HEK293 (cell line): ENCODE data around the gene NAPB.

Experiments used
- ATF2 ChIP-seq: fragments of 450-650 bp; formaldehyde crosslinking; IDR thresholded peaks from 2 replicates; pipeline ENCODE4 v1.5.1; 2016; ENCODE audit warnings: missing biosample characterization, missing genetic modification characterization, low read depth
- BCL11B ChIP-seq: fragments of 450-650 bp; formaldehyde crosslinking; IDR thresholded peaks from 2 replicates; pipeline ENCODE4 v1.5.1; 2016; ENCODE audit warnings: low read depth, missing biosample characterization, missing genetic modification characterization
- GFI1B ChIP-seq: fragments of 450-650 bp; formaldehyde crosslinking; IDR thresholded peaks from 2 replicates; pipeline ENCODE4 v1.5.1; 2016; ENCODE audit warnings: missing biosample characterization, missing genetic modification characterization
- GLIS1 ChIP-seq: fragments of 450-650 bp; formaldehyde crosslinking; IDR thresholded peaks from 2 replicates; pipeline ENCODE4 v1.5.1; 2016; ENCODE audit warnings: missing biosample characterization, missing genetic modification characterization
- HOXD13 ChIP-seq: sonication (generic); formaldehyde crosslinking; IDR thresholded peaks from 2 replicates; pipeline ENCODE4 v1.8.0; 2022; ENCODE audit warnings: missing genetic modification reagents, borderline replicate concordance
- KLF1 ChIP-seq: fragments of 450-650 bp; formaldehyde crosslinking; IDR thresholded peaks from 2 replicates; pipeline ENCODE4 v1.5.1; 2016; ENCODE audit warnings: missing biosample characterization, missing genetic modification characterization
- KLF7 ChIP-seq: fragments of 450-650 bp; formaldehyde crosslinking; IDR thresholded peaks from 2 replicates; pipeline ENCODE4 v1.5.1; 2016; ENCODE audit warnings: missing biosample characterization, missing genetic modification characterization, borderline replicate concordance
- KLF8 ChIP-seq: fragments of 450-650 bp; formaldehyde crosslinking; IDR thresholded peaks from 2 replicates; pipeline ENCODE4 v1.5.1; 2016; ENCODE audit warnings: missing biosample characterization, missing genetic modification characterization
- REST ChIP-seq: fragments of 450-650 bp; formaldehyde crosslinking; IDR thresholded peaks from 2 replicates; pipeline ENCODE4 v1.5.1; 2016; ENCODE audit warnings: missing biosample characterization, missing genetic modification characterization
- SCRT2 ChIP-seq: fragments of 450-650 bp; formaldehyde crosslinking; IDR thresholded peaks from 2 replicates; pipeline ENCODE4 v1.5.1; 2016; ENCODE audit warnings: missing biosample characterization, missing genetic modification characterization
- SP3 ChIP-seq: fragments of 450-650 bp; formaldehyde crosslinking; IDR thresholded peaks from 2 replicates; pipeline ENCODE4 v1.5.1; 2016; ENCODE audit warnings: missing biosample characterization, missing genetic modification characterization
- WT1 ChIP-seq: fragments of 450-650 bp; formaldehyde crosslinking; IDR thresholded peaks from 2 replicates; pipeline ENCODE4 v1.5.1; 2016; ENCODE audit warnings: missing biosample characterization, missing genetic modification characterization
- ZBTB8A ChIP-seq: fragments of 450-650 bp; formaldehyde crosslinking; IDR thresholded peaks from 2 replicates; pipeline ENCODE4 v1.5.1; 2016; ENCODE audit warnings: missing biosample characterization, missing genetic modification characterization
- ZFP37 ChIP-seq: fragments of 450-650 bp; formaldehyde crosslinking; IDR thresholded peaks from 2 replicates; pipeline ENCODE4 v1.5.1; 2016; ENCODE audit warnings: missing biosample characterization, missing genetic modification characterization
- ZNF121 ChIP-seq: fragments of 450-650 bp; formaldehyde crosslinking; IDR thresholded peaks from 2 replicates; pipeline ENCODE4 v1.5.1; 2016; ENCODE audit warnings: missing biosample characterization, missing genetic modification characterization
- ZNF157 ChIP-seq: fragments of 450-650 bp; formaldehyde crosslinking; IDR thresholded peaks from 2 replicates; pipeline ENCODE4 v1.5.1; 2016; ENCODE audit warnings: missing biosample characterization, missing genetic modification characterization
- ZNF18 ChIP-seq: fragments of 450-650 bp; formaldehyde crosslinking; IDR thresholded peaks from 2 replicates; pipeline ENCODE4 v1.5.1; 2016; ENCODE audit warnings: missing biosample characterization, missing genetic modification characterization
- ZNF24 ChIP-seq: fragments of 450-650 bp; formaldehyde crosslinking; IDR thresholded peaks from 2 replicates; pipeline ENCODE4 v1.5.1; 2016; ENCODE audit warnings: missing biosample characterization, missing genetic modification characterization
- ZNF350 ChIP-seq: fragments of 450-650 bp; formaldehyde crosslinking; IDR thresholded peaks from 2 replicates; pipeline ENCODE4 v1.5.0; 2017; ENCODE audit warnings: missing biosample characterization, mild to moderate bottlenecking, missing genetic modification characterization
- ZNF362 ChIP-seq: fragments of 450-650 bp; formaldehyde crosslinking; IDR thresholded peaks from 2 replicates; pipeline ENCODE4 v1.5.1; 2016; ENCODE audit warnings: missing biosample characterization, missing genetic modification characterization
- ZNF394 ChIP-seq: fragments of 450-650 bp; formaldehyde crosslinking; IDR thresholded peaks from 2 replicates; pipeline ENCODE4 v1.5.1; 2016; ENCODE audit warnings: missing biosample characterization, missing genetic modification characterization, mild to moderate bottlenecking, moderate library complexity, borderline replicate concordance
- ZNF449 ChIP-seq: fragments of 450-650 bp; formaldehyde crosslinking; IDR thresholded peaks from 2 replicates; pipeline ENCODE4 v1.5.1; 2017; ENCODE audit warnings: missing biosample characterization, mild to moderate bottlenecking, missing genetic modification characterization, moderate library complexity
- ZNF48 ChIP-seq: fragments of 450-650 bp; formaldehyde crosslinking; IDR thresholded peaks from 2 replicates; pipeline ENCODE4 v1.5.1; 2016; ENCODE audit warnings: missing biosample characterization, missing genetic modification characterization
- ZNF660 ChIP-seq: fragments of 450-650 bp; IDR thresholded peaks from 2 replicates; pipeline ENCODE4 v1.5.1; 2018; ENCODE audit warnings: missing biosample characterization, mild to moderate bottlenecking, missing genetic modification characterization
- ZNF692 ChIP-seq: fragments of 450-650 bp; formaldehyde crosslinking; IDR thresholded peaks from 2 replicates; pipeline ENCODE4 v1.5.1; 2016; ENCODE audit warnings: missing biosample characterization, missing genetic modification characterization
- ZSCAN16 ChIP-seq: fragments of 450-650 bp; formaldehyde crosslinking; IDR thresholded peaks from 2 replicates; pipeline ENCODE4 v1.5.1; 2016; ENCODE audit warnings: missing biosample characterization, missing genetic modification characterization
- TF ChIP-seq, protein P1 (sequence below): fragments of 450-650 bp; formaldehyde crosslinking; IDR thresholded peaks from 2 replicates; pipeline ENCODE4 v1.5.1; 2016; ENCODE audit warnings: missing biosample characterization, missing genetic modification characterization

The NAPB gene

DNA sequence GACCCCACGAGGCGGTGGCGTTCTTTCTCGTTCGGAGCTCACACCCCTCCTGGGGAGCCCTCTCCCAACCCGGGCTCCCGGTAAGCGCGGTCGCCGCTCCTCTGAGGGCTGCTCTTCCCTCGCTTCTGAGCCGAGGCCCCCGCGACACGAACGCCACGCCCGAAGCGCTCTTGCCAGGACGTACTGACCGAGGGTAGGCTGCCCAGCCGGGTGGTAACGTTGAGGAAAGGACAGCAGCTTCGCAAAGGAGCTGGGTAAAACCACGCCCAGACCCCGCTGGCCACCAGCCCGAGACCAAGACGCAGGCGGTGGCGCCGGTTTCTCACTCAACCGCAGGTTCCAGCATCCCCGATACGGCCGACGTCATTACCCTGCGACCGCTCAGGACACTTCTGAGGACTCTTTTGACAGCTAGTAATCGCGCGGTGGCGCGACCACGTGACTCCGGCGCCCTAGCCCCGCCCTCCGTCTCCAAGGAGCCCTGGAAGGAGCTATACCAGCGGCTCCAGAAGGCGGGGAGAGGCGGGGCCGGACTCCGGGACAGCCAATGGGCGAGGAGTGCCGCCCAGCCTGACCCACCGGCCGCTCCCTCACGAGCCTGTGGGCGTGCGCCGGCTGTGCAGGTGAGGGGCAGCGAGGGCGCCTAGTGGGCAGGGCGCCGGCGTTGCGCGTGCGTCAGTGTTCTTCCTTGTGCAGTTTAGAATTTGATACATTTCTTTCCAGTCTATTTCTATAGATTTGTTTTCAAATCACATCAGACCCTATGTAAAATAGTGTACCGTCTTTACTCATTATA lies 63.3 kb downstream of the NAPB start (continued):
- TF ChIP-seq ZNF394 (tag by site-specific recombination) (0 out of 2 replicates have a peak, but pooled peaks have one; percentile 9), KLF7 (tag by site-specific recombination) (peak; percentile 69), ZNF350 (tag by site-specific recombination) (no peak), ZNF157 (tag by site-specific recombination) (no peak), ZNF362 (tag by site-specific recombination) (no peak), GFI1B (tag by site-specific recombination) (no peak), ATF2 (peak; percentile 82), REST (tag by site-specific recombination) (peak; percentile 58; the same call in 1 of the 2 replicates), HOXD13 (CRISPR knock-in tag) (no peak), ZNF18 (tag by site-specific recombination) (no peak), ZSCAN16 (tag by site-specific recombination) (no peak), BCL11B (tag by site-specific recombination) (no peak), ZNF48 (tag by site-specific recombination) (no peak), ZNF24 (tag by site-specific recombination) (0 out of 2 replicates have a peak, but pooled peaks have one; percentile 59), ZNF121 (no peak), ZNF660 (0 out of 2 replicates have a peak, but pooled peaks have one; percentile 45), KLF1 (tag by site-specific recombination) (peak; percentile 31), ZNF449 (peak; percentile 67), ZBTB8A (tag by site-specific recombination) (peak; percentile 97), WT1 (tag by site-specific recombination) (0 out of 2 replicates have a peak, but pooled peaks have one; percentile 15), SP3 (tag by site-specific recombination) (peak; percentile 90), SCRT2 (tag by site-specific recombination) (no peak), KLF8 (tag by site-specific recombination) (peak; percentile 70), ZFP37 (tag by site-specific recombination) (peak; percentile 76; the same call in 1 of the 2 replicates), GLIS1 (tag by site-specific recombination) (peak; percentile 73), ZNF692 (tag by site-specific recombination) (peak; percentile 52; the same call in 1 of the 2 replicates)
- TF ChIP-seq, protein P1, sequence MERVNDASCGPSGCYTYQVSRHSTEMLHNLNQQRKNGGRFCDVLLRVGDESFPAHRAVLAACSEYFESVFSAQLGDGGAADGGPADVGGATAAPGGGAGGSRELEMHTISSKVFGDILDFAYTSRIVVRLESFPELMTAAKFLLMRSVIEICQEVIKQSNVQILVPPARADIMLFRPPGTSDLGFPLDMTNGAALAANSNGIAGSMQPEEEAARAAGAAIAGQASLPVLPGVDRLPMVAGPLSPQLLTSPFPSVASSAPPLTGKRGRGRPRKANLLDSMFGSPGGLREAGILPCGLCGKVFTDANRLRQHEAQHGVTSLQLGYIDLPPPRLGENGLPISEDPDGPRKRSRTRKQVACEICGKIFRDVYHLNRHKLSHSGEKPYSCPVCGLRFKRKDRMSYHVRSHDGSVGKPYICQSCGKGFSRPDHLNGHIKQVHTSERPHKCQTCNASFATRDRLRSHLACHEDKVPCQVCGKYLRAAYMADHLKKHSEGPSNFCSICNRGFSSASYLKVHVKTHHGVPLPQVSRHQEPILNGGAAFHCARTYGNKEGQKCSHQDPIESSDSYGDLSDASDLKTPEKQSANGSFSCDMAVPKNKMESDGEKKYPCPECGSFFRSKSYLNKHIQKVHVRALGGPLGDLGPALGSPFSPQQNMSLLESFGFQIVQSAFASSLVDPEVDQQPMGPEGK (tag by site-specific recombination): no peak
